HL-60 (cell line): ENCODE results near the gene SLC6A5.

Experiments
- DNase-seq, 2 experiments: peaks; one replicate each; pipeline ENCODE4 v3.0.0-alpha.2; 2010 to 2020; ENCODE audit warnings: low read depth in 1 of 2, low spot score in 1 of 2
- H3K27ac ChIP-seq: fragments of 250-450 bp; sonication (Bioruptor Pico); replicated peaks from 2 replicates; pipeline ENCODE4 v1.5.1; 2020; ENCODE audit warnings: mild to moderate bottlenecking, moderate library complexity
- H3K27me3 ChIP-seq: fragments of 250-450 bp; sonication (Bioruptor Pico); 2 replicates; pipeline ENCODE4 v1.5.1; 2021; ENCODE audit warnings: mild to moderate bottlenecking, moderate library complexity; ENCODE audit not compliant: insufficient read depth, poor library complexity, severe bottlenecking
- H3K4me3 ChIP-seq: replicated peaks from 2 replicates; pipeline ENCODE4 v1.5.1; 2011; ENCODE audit warnings: mild to moderate bottlenecking, control low read depth, low read length; ENCODE audit not compliant: insufficient read depth
- GABPA ChIP-seq: IDR thresholded peaks from 2 replicates; pipeline ENCODE4 v1.6.1; 2012; ENCODE audit warnings: low read depth
- POLR2AphosphoS5 ChIP-seq: IDR thresholded peaks from 2 replicates; pipeline ENCODE4 v1.6.1; 2012; ENCODE audit warnings: low read depth
- SPI1 ChIP-seq: IDR thresholded peaks from 2 replicates; pipeline ENCODE4 v1.6.1; 2012; ENCODE audit warnings: low read depth, mild to moderate bottlenecking, borderline replicate concordance
- TF ChIP-seq, protein P1 (sequence below): IDR thresholded peaks from 2 replicates; pipeline ENCODE4 v1.6.1; 2012; ENCODE audit warnings: low read depth; ENCODE audit not compliant: insufficient replicate concordance
- TF ChIP-seq, protein P2 (sequence below): IDR thresholded peaks from one replicate; pipeline ENCODE4 v1.5.1; 2011; ENCODE audit warnings: low read length, control low read depth, inconsistent platforms; ENCODE audit not compliant: insufficient read depth

The SLC6A5 gene

DNA sequence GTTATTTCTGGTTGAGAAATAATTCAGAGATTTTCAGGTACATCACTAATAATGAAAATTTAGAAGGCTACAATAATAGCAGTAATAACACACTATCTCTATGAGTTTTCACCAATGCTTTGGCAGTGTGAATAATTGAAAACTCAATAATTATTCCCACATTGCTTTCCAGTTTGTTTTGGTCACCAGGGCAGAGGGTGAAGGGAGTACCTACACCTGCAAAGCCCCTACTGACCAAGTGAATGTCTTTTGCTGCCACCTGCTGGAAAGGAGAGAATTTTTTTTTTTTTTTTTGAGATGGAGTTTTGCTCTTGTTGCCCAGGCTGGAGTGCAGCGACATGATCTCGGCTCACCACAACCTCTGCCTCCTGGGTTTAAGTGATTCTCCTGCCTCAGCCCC lies 73.2 kb downstream of the SLC6A5 start:
- Histone ChIP-seq H3K27ac (no peak overlapping the region), H3K27me3 (peaks cover 50% of the 10 kb centered on the region), H3K4me3 (no peak overlapping the region)
- DNase-seq: no peak
- TF ChIP-seq POLR2AphosphoS5: no peak
- TF ChIP-seq GABPA: no peak
- TF ChIP-seq, protein P1, sequence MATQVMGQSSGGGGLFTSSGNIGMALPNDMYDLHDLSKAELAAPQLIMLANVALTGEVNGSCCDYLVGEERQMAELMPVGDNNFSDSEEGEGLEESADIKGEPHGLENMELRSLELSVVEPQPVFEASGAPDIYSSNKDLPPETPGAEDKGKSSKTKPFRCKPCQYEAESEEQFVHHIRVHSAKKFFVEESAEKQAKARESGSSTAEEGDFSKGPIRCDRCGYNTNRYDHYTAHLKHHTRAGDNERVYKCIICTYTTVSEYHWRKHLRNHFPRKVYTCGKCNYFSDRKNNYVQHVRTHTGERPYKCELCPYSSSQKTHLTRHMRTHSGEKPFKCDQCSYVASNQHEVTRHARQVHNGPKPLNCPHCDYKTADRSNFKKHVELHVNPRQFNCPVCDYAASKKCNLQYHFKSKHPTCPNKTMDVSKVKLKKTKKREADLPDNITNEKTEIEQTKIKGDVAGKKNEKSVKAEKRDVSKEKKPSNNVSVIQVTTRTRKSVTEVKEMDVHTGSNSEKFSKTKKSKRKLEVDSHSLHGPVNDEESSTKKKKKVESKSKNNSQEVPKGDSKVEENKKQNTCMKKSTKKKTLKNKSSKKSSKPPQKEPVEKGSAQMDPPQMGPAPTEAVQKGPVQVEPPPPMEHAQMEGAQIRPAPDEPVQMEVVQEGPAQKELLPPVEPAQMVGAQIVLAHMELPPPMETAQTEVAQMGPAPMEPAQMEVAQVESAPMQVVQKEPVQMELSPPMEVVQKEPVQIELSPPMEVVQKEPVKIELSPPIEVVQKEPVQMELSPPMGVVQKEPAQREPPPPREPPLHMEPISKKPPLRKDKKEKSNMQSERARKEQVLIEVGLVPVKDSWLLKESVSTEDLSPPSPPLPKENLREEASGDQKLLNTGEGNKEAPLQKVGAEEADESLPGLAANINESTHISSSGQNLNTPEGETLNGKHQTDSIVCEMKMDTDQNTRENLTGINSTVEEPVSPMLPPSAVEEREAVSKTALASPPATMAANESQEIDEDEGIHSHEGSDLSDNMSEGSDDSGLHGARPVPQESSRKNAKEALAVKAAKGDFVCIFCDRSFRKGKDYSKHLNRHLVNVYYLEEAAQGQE: no peak
- TF ChIP-seq, protein P2, sequence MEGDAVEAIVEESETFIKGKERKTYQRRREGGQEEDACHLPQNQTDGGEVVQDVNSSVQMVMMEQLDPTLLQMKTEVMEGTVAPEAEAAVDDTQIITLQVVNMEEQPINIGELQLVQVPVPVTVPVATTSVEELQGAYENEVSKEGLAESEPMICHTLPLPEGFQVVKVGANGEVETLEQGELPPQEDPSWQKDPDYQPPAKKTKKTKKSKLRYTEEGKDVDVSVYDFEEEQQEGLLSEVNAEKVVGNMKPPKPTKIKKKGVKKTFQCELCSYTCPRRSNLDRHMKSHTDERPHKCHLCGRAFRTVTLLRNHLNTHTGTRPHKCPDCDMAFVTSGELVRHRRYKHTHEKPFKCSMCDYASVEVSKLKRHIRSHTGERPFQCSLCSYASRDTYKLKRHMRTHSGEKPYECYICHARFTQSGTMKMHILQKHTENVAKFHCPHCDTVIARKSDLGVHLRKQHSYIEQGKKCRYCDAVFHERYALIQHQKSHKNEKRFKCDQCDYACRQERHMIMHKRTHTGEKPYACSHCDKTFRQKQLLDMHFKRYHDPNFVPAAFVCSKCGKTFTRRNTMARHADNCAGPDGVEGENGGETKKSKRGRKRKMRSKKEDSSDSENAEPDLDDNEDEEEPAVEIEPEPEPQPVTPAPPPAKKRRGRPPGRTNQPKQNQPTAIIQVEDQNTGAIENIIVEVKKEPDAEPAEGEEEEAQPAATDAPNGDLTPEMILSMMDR: no peak
- TF ChIP-seq SPI1: no peak

DNA sequence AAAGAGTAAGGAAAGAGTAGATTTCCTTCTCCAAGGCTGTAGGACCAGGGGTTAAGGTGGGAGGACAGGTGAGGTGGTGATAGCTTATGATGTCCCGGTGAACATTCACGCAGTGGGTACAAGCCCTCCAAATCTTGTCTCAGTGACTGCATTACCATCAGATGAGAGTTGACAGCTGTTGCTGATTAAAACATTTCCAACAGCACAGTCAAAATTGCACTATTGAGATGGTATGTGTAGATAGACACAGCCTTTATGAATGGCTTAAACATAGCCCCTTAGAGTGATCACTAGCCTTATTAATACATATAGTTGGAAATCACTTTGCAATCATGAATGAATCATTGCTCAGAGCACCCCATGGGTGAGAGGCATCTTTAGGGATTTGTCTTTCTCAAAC lies 77.2 kb downstream of the SLC6A5 start:
- Histone ChIP-seq H3K27ac (no peak overlapping the region), H3K27me3 (peaks cover 12% of the 10 kb centered on the region), H3K4me3 (no peak overlapping the region)
- TF ChIP-seq, protein P1: no peak
- TF ChIP-seq POLR2AphosphoS5 (no peak), GABPA (no peak), SPI1 (no peak)
- TF ChIP-seq, protein P2: no peak
- no peak for DNase-seq

DNA sequence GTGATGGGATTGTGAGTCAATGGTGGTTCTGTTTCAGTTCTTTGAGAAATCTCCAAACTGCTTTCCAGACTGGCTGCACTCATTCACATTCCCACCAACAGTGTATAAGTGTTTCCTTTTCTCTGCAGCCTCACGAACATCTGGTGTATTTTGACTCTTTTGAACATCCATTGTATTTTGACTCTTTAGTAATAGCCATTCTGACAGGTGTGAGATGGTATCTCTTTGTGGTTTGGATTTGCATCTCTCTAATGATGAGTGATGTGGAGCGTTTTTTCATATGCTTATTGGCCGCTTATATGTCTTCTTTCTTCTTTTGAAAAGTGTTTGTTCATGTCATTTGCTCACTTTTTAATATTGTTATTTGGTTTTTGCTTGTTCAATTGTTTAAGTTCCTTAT lies 89.4 kb downstream of the SLC6A5 start:
- H3K27ac ChIP-seq: no peak overlapping the region
- no peak overlapping the region for H3K4me3 ChIP-seq
- DNase-seq: no peak
- H3K27me3 ChIP-seq: no peaks in the 10 kb centered on the region
- TF ChIP-seq, protein P2: no peak
- TF ChIP-seq GABPA (no peak), SPI1 (no peak), POLR2AphosphoS5 (no peak)
- TF ChIP-seq, protein P1: no peak
